ENCODE data around the gene PRR36.

DNA sequence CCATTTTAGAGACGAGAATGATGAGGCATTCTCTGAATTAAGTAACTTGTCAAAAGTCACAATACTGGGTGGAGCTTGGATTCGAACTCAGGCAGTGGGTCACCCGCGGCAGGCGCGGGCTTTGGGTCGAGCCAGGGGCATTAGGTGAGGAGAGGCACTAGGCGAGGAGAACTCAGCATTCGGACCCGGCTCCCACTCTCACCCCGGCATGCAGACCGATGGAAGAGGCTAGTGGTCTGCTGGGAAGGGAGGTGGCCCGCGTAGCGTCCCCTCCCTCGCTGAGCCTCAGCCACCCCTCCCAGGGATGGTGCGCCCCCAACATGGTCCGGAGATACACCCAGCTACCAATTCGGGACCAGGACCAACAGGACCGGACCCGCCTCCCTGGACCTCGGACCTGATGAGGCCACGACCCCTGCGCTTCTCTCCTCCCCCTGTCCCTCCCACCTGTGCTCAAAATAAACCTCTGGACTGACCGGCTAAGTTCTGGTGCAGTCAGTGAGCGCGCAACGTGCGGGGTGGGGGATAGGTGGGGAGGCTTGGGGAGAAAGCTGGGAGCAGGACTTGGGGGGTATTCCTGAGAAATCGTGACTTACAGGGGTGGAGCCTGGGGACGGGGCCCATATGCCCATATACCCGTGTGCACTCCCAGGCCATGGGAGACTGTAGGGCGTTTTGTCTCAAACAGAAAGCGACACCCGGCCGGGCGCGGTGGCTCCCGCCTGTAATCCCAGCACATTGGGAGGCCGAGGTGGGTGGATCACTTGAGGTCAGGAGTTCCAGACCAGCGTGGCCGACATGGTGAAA, 44.6 kb upstream of the PRR36 start:
- TF ChIP-seq, protein P1, sequence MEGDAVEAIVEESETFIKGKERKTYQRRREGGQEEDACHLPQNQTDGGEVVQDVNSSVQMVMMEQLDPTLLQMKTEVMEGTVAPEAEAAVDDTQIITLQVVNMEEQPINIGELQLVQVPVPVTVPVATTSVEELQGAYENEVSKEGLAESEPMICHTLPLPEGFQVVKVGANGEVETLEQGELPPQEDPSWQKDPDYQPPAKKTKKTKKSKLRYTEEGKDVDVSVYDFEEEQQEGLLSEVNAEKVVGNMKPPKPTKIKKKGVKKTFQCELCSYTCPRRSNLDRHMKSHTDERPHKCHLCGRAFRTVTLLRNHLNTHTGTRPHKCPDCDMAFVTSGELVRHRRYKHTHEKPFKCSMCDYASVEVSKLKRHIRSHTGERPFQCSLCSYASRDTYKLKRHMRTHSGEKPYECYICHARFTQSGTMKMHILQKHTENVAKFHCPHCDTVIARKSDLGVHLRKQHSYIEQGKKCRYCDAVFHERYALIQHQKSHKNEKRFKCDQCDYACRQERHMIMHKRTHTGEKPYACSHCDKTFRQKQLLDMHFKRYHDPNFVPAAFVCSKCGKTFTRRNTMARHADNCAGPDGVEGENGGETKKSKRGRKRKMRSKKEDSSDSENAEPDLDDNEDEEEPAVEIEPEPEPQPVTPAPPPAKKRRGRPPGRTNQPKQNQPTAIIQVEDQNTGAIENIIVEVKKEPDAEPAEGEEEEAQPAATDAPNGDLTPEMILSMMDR (IDR thresholded peaks at IDR 0.05) = no peak
- TF ChIP-seq POLR2A (IDR thresholded peaks at IDR 0.05) = no peak
- no peak for TF ChIP-seq POLR2AphosphoS5 (IDR thresholded peaks at IDR 0.05)

Data from prostate gland (tissue), 2 donors.